ENCODE measurements around the gene SIDT2.
"Not testable (repeated sequence)": the region's sequence is repeated elsewhere in the genome, so short reads cannot be mapped to it uniquely, and the experiment has no call there.

SIDT2 gene

DNA sequence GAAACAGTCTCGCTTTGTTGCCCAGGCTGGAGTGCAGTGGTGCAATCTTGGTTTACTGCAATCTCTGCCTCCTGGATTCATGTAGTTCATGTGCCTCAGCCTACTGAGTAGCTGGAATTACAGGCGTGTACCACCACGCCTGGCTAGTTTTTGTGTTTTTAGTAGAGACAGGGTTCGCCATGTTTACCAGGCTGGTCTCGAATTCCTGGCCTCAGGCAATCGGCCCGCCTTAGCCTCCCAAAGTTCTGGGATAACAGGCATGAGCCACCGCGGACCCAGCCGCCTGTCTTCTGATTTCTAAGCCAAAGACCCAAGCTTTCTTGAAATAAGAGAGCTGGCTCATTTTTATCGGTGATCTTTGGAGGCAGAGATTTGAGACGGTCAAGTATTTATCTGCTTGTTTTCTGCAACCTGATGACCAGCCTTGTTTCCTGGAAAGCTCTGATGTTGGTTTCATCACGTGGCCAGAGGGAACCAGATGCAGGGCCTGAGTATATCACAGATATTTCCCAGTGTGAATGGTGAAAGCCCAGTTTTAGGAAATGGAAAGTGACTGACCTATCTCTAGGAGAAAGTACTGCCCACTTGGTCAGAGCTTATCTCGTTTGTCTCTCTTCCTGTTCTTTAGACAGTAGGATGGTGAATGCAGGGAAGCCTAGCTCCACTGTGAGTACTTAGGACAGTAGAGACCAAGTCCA lies 5.7 kb upstream of the SIDT2 start:
- DNase-seq = no peak

- DNase-seq = no peak
These were observed 3.4 kb upstream of the SIDT2 start for GRCh38 chr11:117175104-117175503.

GRCh38 chr11:117175781-117176180 lies 2.8 kb upstream of the SIDT2 start:
- DNase-seq = no peak

DNA sequence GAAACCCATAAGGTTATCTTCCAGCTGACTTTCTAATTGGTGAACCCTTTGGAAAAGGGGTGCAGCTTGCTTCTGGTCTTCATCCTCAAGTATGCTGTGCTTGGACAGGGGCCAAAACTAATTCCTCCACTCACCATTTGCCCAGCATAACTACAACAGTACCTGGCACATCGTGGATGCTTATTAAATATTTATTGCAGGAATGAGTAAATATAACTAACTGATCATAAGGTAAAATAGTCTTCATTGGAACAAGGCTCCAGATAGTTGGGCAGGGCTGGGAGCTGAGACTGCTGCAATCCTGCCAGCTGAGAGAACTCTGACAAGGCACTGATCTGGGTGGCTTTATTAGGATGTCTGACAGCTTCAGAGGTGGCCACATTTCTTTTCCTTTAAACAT lies 2.4 kb upstream of the SIDT2 start:
- no peak for DNase-seq

- DNase-seq = no peak
These were observed 871 bp upstream of the SIDT2 start for GRCh38 chr11:117177534-117178209.

- no peak for DNase-seq
These were observed 781 bp downstream of the SIDT2 start for GRCh38 chr11:117179048-117179999.

DNA sequence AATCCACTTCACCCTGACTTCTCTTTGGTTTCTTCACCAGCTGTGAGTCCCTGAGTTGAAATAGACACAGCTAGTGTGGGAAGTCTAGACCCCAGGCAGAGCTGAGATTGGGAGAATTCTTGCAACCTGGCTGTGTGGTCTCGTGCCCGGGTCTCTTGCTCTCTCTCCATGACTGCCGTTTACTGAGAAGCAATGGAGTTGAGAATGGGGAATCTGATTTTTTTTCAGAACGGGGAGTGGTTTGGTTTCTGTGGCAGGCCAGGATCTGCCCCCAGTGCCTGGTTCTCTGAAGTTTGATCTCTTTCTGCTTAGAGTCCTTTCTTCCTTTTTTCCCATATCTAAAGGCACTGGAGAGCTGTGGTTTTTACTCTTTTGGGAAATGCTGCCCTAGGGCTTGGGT lies 1.5 kb downstream of the SIDT2 start:
- DNase-seq = no peak

DNA sequence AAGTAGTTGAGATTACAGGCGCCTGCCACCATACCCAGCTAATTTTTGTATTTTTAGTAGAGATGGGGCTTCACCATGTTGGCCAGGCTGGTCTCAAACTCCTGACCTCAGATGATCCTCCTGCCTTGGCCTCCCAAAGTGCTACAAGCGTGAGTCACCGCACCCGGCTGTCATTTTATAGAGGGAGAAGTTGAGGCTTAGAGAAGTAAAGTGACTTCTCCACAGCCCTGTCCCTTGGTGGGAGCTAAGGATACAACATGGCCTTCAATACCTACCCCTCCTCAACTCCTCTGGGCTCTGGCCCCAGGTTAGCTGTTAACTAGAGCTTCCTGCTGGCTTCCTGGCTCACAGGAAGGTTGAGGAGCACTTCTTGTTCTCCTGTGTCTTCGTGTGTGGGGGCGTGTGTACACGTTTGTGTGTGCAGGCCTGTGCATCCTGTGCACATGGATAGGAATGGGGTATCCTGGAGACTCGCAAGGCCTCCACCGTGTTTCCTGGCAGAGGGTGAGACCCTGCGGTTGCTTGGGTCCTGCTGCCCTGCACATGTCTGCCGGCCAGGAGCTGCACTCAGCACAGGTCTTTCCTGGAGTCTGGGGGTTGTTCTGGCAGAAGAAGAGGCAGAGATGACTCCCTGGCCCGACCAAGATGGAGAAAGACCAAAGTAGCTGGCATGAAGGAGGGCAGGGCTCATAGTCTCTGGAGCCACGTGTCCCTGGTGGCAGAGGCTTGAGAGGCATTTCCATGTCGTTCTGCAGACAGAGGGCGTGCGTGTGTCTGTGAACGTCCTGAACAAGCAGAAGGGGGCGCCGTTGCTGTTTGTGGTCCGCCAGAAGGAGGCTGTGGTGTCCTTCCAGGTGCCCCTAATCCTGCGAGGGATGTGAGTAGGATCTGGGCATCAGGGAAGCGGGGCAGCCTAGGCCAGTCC lies 2.4 kb downstream of the SIDT2 start:
- peak; percentile 95 for DNase-seq

GRCh38 chr11:117181586-117182550 lies 3.3 kb downstream of the SIDT2 start:
- no peak for DNase-seq

GRCh38 chr11:117182551-117182935 lies 4.0 kb downstream of the SIDT2 start:
- no peak for DNase-seq

- DNase-seq = not testable (repeated sequence)
These were observed 4.6 kb downstream of the SIDT2 start for GRCh38 chr11:117183178-117183577.

DNA sequence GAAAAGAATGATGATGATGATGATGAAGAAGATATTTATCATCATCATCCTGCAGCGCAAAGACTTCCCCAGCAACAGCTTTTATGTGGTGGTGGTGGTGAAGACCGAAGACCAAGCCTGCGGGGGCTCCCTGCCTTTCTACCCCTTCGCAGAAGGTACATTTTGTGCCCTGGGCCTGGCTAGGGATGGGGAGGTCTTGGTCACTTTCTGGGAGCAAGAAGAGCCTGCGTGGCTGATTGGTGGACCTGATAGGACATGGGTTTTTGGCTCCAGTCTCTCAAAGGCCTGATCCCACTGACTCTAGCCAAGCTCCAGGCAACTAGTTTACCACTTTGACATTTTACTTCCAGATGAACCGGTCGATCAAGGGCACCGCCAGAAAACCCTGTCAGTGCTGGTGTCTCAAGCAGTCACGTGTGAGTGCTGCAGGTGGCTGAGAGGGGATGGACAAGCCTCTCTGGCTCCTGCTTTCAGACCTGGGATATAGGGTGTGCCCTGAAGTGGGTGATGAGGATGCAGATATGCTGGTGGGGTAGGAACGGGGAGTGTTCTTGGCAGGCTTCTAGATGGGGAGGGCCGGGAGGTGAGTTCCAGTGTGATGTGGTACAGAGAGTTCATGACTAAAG lies 5.3 kb downstream of the SIDT2 start:
- no peak for DNase-seq

GRCh38 chr11:117185736-117186430 lies 7.3 kb downstream of the SIDT2 start:
- DNase-seq = no peak

DNA sequence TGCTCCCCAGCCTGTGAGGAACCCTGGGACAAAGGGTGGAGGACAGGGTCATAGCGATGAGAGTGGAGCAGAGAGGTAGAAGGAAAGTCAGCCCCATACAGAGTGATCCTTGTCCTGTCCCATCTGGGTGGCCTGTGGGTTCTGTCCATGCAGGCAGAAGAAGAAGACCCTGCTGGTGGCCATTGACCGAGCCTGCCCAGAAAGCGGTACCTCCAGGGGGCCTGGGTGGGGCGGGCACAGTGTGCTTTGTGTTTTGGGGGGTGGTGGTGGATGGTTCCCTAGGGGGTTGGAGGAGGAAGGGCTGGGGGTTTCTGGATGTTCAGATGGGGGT lies 7.9 kb downstream of the SIDT2 start:
- no peak for DNase-seq

GRCh38 chr11:117187007-117187406 lies 8.5 kb downstream of the SIDT2 start:
- DNase-seq = no peak

GRCh38 chr11:117187428-117187798 lies 8.9 kb downstream of the SIDT2 start:
- DNase-seq = no peak

DNA sequence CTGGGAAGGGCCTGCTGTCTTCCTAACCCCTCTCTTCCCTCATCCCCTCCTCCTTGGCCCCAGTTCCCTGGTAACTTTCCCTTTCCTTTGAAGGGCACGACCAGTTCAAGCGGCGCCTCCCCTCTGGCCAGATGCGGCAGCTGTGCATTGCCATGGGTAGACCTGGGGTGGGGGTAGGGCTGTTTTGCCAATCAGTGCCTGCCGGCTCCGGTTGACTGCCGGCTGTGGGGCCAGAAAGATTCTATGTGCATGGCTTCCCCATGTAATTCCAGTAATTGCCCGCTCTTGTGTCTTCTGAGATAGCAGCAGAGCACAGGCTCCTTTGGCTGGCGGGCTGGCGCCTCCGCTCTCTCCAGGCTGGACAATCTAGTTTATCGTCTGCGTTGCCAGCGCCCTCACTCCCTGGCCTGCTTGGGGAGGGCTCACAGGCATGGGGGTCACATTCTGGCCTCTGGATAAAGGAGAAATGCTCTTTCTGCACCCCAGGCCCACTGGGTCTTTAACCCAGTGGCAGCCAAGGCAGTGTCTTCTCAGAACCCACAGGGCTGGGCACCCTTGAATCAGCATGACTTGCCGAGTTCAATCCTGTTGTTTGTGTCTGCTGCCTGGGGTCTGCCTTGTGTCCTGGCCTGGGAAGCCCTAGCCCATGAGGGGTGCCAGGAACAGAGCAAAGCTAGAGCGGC lies 9.4 kb downstream of the SIDT2 start:
- no peak for DNase-seq

- no peak for DNase-seq
These were observed 10.1 kb downstream of the SIDT2 start for GRCh38 chr11:117188620-117189081.

- no peak for DNase-seq
These were observed 10.8 kb downstream of the SIDT2 start for GRCh38 chr11:117189191-117189940.

Measured in 8988T (cell line).